IPS DF 19.7 (cell line): ENCODE data around the gene KRT16.
"Not testable (repeated sequence)": the region's sequence is repeated elsewhere in the genome, so short reads cannot be mapped to it uniquely, and the experiment has no call there.

Experiments used
- DNase-seq: peaks from one replicate; pipeline ENCODE4 v3.0.0-alpha.2; 2013; ENCODE audit warnings: low read depth, low spot score

Gene KRT16

GRCh38 chr17:41628073-41628370 is 15.5 kb upstream of the KRT16 start:
- DNase-seq, result not testable (repeated sequence)

- DNase-seq, result no peak
Observed at GRCh38 chr17:41627316-41628072, 14.9 kb upstream of the KRT16 start.

- DNase-seq, result not testable (repeated sequence)
Observed at GRCh38 chr17:41626914-41627295, 14.3 kb upstream of the KRT16 start.

GRCh38 chr17:41626028-41626913 is 13.7 kb upstream of the KRT16 start:
- not testable (repeated sequence) for DNase-seq

- no peak for DNase-seq
Observed at GRCh38 chr17:41625602-41626001, 13.0 kb upstream of the KRT16 start.

GRCh38 chr17:41624208-41625101 is 11.9 kb upstream of the KRT16 start, which contains the start of gene KRT17:
TSS of gene KRT17 (minus strand) at chr17:41624575. CDS start at chr17:41624509, 66 bp downstream.
- DNase-seq, result no peak

GRCh38 chr17:41623184-41623861 is 10.8 kb upstream of the KRT16 start:
- DNase-seq, result not testable (repeated sequence)

- DNase-seq, result not testable (repeated sequence)
Observed at GRCh38 chr17:41622340-41623183, 10.0 kb upstream of the KRT16 start.

GRCh38 chr17:41621916-41622315 is 9.3 kb upstream of the KRT16 start:
- no peak for DNase-seq

- DNase-seq, result not testable (repeated sequence)
Observed at GRCh38 chr17:41621435-41621817, 8.9 kb upstream of the KRT16 start.

- no peak for DNase-seq
Observed at GRCh38 chr17:41620583-41621434, 8.2 kb upstream of the KRT16 start.

GRCh38 chr17:41619927-41620582 is 7.5 kb upstream of the KRT16 start:
- not testable (repeated sequence) for DNase-seq

GRCh38 chr17:41619036-41619926 is 6.7 kb upstream of the KRT16 start:
- no peak for DNase-seq

GRCh38 chr17:41618341-41619035 is 5.9 kb upstream of the KRT16 start:
- no peak for DNase-seq

- no peak for DNase-seq
Observed at GRCh38 chr17:41617698-41618097, 5.1 kb upstream of the KRT16 start.

GRCh38 chr17:41617136-41617535 is 4.6 kb upstream of the KRT16 start:
- DNase-seq, result no peak

GRCh38 chr17:41616486-41616885 is 3.9 kb upstream of the KRT16 start:
- not testable (repeated sequence) for DNase-seq
